NCI-H2227 treated with DMSO at 0.1 percent for 48 hours (cell line): ENCODE measurements around the gene ACTN1.

Source experiments
- DNase-seq: peaks from one replicate; lab custom pipeline; 2025; lab: John Stamatoyannopoulos, UW

Gene ACTN1

GRCh38 chr14:68936476-68936875 lies 42.6 kb downstream of the ACTN1 start:
- no peak for DNase-seq

GRCh38 chr14:68935761-68936214 lies 43.3 kb downstream of the ACTN1 start:
- DNase-seq = no peak

GRCh38 chr14:68934066-68934465 lies 45.0 kb downstream of the ACTN1 start:
- DNase-seq = no peak

- DNase-seq = no peak
Observed at GRCh38 chr14:68932686-68933085, 46.4 kb downstream of the ACTN1 start.

- DNase-seq = no peak
Observed at GRCh38 chr14:68932231-68932630, 46.9 kb downstream of the ACTN1 start.

GRCh38 chr14:68931474-68932051 lies 47.5 kb downstream of the ACTN1 start:
- no peak for DNase-seq

GRCh38 chr14:68931063-68931462 lies 48.0 kb downstream of the ACTN1 start:
- DNase-seq = no peak

- no peak for DNase-seq
Observed at GRCh38 chr14:68929623-68930307, 49.3 kb downstream of the ACTN1 start.

GRCh38 chr14:68928770-68929550 lies 50.1 kb downstream of the ACTN1 start:
- DNase-seq = no peak

- DNase-seq = no peak
Observed at GRCh38 chr14:68927956-68928675, 51.0 kb downstream of the ACTN1 start.

- DNase-seq = no peak
Observed at GRCh38 chr14:68927089-68927488, 52.0 kb downstream of the ACTN1 start.

- no peak for DNase-seq
Observed at GRCh38 chr14:68926236-68926635, 52.9 kb downstream of the ACTN1 start.

- no peak for DNase-seq
Observed at GRCh38 chr14:68925373-68925772, 53.7 kb downstream of the ACTN1 start.

GRCh38 chr14:68924186-68925158 lies 54.6 kb downstream of the ACTN1 start:
- DNase-seq = no peak

- DNase-seq = no peak
Observed at GRCh38 chr14:68922886-68923285, 56.2 kb downstream of the ACTN1 start.

GRCh38 chr14:68922201-68922621 lies 56.9 kb downstream of the ACTN1 start:
- DNase-seq = no peak

- DNase-seq = no peak
Observed at GRCh38 chr14:68921666-68922065, 57.4 kb downstream of the ACTN1 start.

- DNase-seq = no peak
Observed at GRCh38 chr14:68921049-68921448, 58.1 kb downstream of the ACTN1 start.

GRCh38 chr14:68919129-68919927 lies 59.8 kb downstream of the ACTN1 start:
- no peak for DNase-seq

GRCh38 chr14:68918612-68919011 lies 60.5 kb downstream of the ACTN1 start:
- DNase-seq = no peak
